GM23248 (cell line): ENCODE measurements around the gene SELENOS. TPM values are rescaled to one million over a fixed set of nuclear protein-coding genes. Genes with fewer than 3 reads are reported as not detected.
"Not testable (repeated sequence)": the region's sequence is repeated elsewhere in the genome, so short reads cannot be mapped to it uniquely, and the experiment has no call there.

Experiments used
- DNase-seq: peaks from one replicate; pipeline ENCODE4 v3.0.0-alpha.2; 2015
- H2AFZ ChIP-seq: fragments of 200-600 bp; sonication (generic); 2 replicates; pipeline ENCODE4 v1.6.1; 2016; ENCODE audit warnings: antibody characterized with exemption
- H3F3A ChIP-seq: fragments of 200-600 bp; sonication (generic); 2 replicates; pipeline ENCODE4 v1.6.1; 2016; ENCODE audit warnings: mild to moderate bottlenecking, antibody characterized with exemption, mixed run types; ENCODE audit not compliant: insufficient read depth
- H3K27ac ChIP-seq: fragments of 200-600 bp; sonication (generic); 2 replicates; pipeline ENCODE4 v1.5.1; 2016; ENCODE audit warnings: mild to moderate bottlenecking
- H3K27me3 ChIP-seq: fragments of 200-600 bp; sonication (generic); replicated peaks from 2 replicates; pipeline ENCODE4 v1.6.1; 2016; ENCODE audit warnings: mild to moderate bottlenecking; ENCODE audit not compliant: insufficient read depth
- H3K36me3 ChIP-seq: fragments of 200-600 bp; sonication (generic); 2 replicates; pipeline ENCODE4 v1.6.1; 2016; ENCODE audit warnings: low read depth, mild to moderate bottlenecking
- H3K4me1 ChIP-seq: fragments of 200-600 bp; sonication (generic); 2 replicates; pipeline ENCODE4 v1.6.1; 2016; ENCODE audit warnings: mild to moderate bottlenecking; ENCODE audit not compliant: insufficient read depth
- H3K4me2 ChIP-seq: fragments of 200-600 bp; sonication (generic); one replicate; pipeline ENCODE4 v1.6.1; 2016; ENCODE audit warnings: mild to moderate bottlenecking; ENCODE audit not compliant: unreplicated experiment
- H3K4me3 ChIP-seq: fragments of 200-600 bp; sonication (generic); 2 replicates; pipeline ENCODE4 v1.5.1; 2016; ENCODE audit warnings: mild to moderate bottlenecking
- H3K79me2 ChIP-seq: fragments of 200-600 bp; sonication (generic); 2 replicates; pipeline ENCODE4 v1.6.1; 2016; ENCODE audit warnings: mild to moderate bottlenecking; ENCODE audit not compliant: insufficient read depth
- H3K9ac ChIP-seq: fragments of 200-600 bp; sonication (generic); 2 replicates; pipeline ENCODE4 v1.6.1; 2016; ENCODE audit warnings: mild to moderate bottlenecking
- H3K9me2 ChIP-seq: fragments of 200-600 bp; sonication (generic); 2 replicates; pipeline ENCODE4 v1.6.1; 2016; ENCODE audit warnings: mixed run types, mild to moderate bottlenecking, moderate library complexity; ENCODE audit not compliant: insufficient read depth
- H3K9me3 ChIP-seq: fragments of 200-600 bp; sonication (generic); one replicate; pipeline ENCODE4 v1.6.1; 2017; ENCODE audit warnings: low read depth
- H4K20me1 ChIP-seq: fragments of 200-600 bp; sonication (generic); 2 replicates; pipeline ENCODE4 v1.6.0; 2016; ENCODE audit not compliant: insufficient read depth
- EZH2 ChIP-seq: fragments of 200-600 bp; sonication (generic); IDR thresholded peaks from 2 replicates; pipeline ENCODE4 v1.6.1; 2018; ENCODE audit warnings: antibody characterized with exemption, mild to moderate bottlenecking; ENCODE audit not compliant: insufficient read depth, poor library complexity, severe bottlenecking
- EZH2phosphoT487 ChIP-seq: fragments of 200-600 bp; sonication (generic); IDR thresholded peaks from 2 replicates; pipeline ENCODE4 v1.6.1; 2018; ENCODE audit warnings: antibody characterized with exemption, moderate library complexity, mild to moderate bottlenecking, low read depth; ENCODE audit not compliant: insufficient read depth
- WGBS, 2 experiments: methylation state at CpG; one replicate each; pipeline ENCODE4 v1.1.6; 2015 to 2017; ENCODE audit warnings: low lambda C conversion rate in 2 of 2, low coverage in 1 of 2; ENCODE audit errors: missing lambda C conversion rate in 2 of 2; 5-methylcytosine and 5-hydroxymethylcytosine counted together
- in situ Hi-C: fragments of 300-500 bp; cut with MboI; formaldehyde crosslinking; loops from 2 replicates; pipeline ENCODE4 v1.15.0; 2020
- polyA plus RNA-seq: library from polyadenylated mRNA; unstranded; fragments of >200 nt; fragmentation: Nextera tagmentation; extraction: Ambion mirVana; gene quantifications from 2 replicates; pipeline ENCODE4 v1.2.1, GENCODE V29; 2016
- total RNA-seq: library from RNA; depleted of rRNA; stranded (reverse); fragments of >200 nt; shearing (Covaris generic); gene quantifications from 2 replicates; pipeline ENCODE4 v1.2.3, GENCODE V29; 2014

The SELENOS gene
- total and polyA plus RNA-seq, 2 experiments from 2014 or later = 98.7 to 142 TPM

DNA sequence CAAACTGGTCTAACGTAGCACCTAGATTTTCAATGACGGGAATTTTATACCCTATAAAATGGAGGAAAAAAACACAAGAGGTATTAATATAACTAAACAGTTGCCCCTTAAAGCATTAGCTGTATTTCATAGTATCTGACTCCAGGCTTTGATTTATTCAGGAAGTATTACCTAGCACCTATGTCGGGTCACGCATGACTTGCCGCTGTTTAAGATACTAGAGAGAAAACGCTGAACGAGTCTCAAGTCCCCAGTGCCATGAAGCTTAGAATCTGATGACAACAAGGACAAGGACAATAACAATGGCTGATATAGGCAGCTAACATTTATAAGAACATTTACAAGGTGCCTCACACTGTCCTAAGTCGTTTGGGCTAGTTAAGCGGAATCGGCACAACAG, 15.8 kb upstream of the SELENOS start:
- Histone ChIP-seq H2AFZ (no peak overlapping the region), H3K9ac (peak overlapping the region; percentile 88), H3K79me2 (peaks cover 64% of the 10 kb centered on the region), H3K4me1 (peaks cover 31% of the 10 kb centered on the region), H3K9me3 (no peaks in the 10 kb centered on the region), H3K4me3 (peak overlapping the region; percentile 92), H3K4me2 (peak overlapping the region; percentile 82), H3K36me3 (peaks cover 20% of the 10 kb centered on the region), H3K27ac (peak overlapping the region; percentile 85), H3F3A (peaks cover 31% of the 10 kb centered on the region), H3K9me2 (no peaks in the 10 kb centered on the region), H3K27me3 (no peaks in the 10 kb centered on the region), H4K20me1 (peaks cover 10% of the 10 kb centered on the region; the same call in 1 of the 2 replicates)
- no peak for TF ChIP-seq EZH2phosphoT487
- no peak for TF ChIP-seq EZH2
- in situ Hi-C loops = no loop called here
- DNase-seq = no peak
- WGBS, 2 experiments = 78 to 79% methylated on average over 10 of the region's 10 CpGs

GRCh38 chr15:101288905-101289513, 11.7 kb upstream of the SELENOS start:
- peaks cover 16% of the 10 kb centered on the region for H3F3A ChIP-seq
- H4K20me1 ChIP-seq = peaks cover 10% of the 10 kb centered on the region; the same call in 1 of the 2 replicates
- no peak overlapping the region for H3K4me2 ChIP-seq
- peaks cover 51% of the 10 kb centered on the region for H3K36me3 ChIP-seq
- no peaks in the 10 kb centered on the region for H3K9me2 ChIP-seq
- peak; percentile 80 for DNase-seq
- H3K9ac ChIP-seq = no peak overlapping the region
- peaks cover 89% of the 10 kb centered on the region for H3K79me2 ChIP-seq
- no peak overlapping the region for H2AFZ ChIP-seq
- TF ChIP-seq EZH2 (no peak), EZH2phosphoT487 (no peak)
- no peak overlapping the region for H3K4me3 ChIP-seq
- H3K27me3 ChIP-seq = no peaks in the 10 kb centered on the region
- no peak overlapping the region for H3K27ac ChIP-seq
- WGBS, 2 experiments = 71 to 77% methylated on average over 8 of the region's 8 CpGs
- peaks cover 14% of the 10 kb centered on the region; the same call in 1 of the 2 replicates for H3K4me1 ChIP-seq
- no peaks in the 10 kb centered on the region for H3K9me3 ChIP-seq
- in situ Hi-C loops = no loop called here

- H2AFZ ChIP-seq, H4K20me1 ChIP-seq, DNase-seq, H3K4me3 ChIP-seq, H3K9me2 ChIP-seq, H3K9me3 ChIP-seq, H3K4me2 ChIP-seq, H3K27me3 ChIP-seq, in situ Hi-C loops, H3K9ac ChIP-seq, H3K4me1 ChIP-seq, H3K27ac ChIP-seq: not testable (repeated sequence)
- H3K36me3 ChIP-seq = peaks cover 59% of the 10 kb centered on the region
- WGBS, 2 experiments = 98 to 99% methylated on average over 6 of the region's 6 CpGs
- 0 out of 2 replicates have a peak, but pooled peaks cover 10% of the 10 kb centered on the region for H3F3A ChIP-seq
- H3K79me2 ChIP-seq = peaks cover 73% of the 10 kb centered on the region
Measured at GRCh38 chr15:101287342-101287741, 10.1 kb upstream of the SELENOS start.

DNA sequence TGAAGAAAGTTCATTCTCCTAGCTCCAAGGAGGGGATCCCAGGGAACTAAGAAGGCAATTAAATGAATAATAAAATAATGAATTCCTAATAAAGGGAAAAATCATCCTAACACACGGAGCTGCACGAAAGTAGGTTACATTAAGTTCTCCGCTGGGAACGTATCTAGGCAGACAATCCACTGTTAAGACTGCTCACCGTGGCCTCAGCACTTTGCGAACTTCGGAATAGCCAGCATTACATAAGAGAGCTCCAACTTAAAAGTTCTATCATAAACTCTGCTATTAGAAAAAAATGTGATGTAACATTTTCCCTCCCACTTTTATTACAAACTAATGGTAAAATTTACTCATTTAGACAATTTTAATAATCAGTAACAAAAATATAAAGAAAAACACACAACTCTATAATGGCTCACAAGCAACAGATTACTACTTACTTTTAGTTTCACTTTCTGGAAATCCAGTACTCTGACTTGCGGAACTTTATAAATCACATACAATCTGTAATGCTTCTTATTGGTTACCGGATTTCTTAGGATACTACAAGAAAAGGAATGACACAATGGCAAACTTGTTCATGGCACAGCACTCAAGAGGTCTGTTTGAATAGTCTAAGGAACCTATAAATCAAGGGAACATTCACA, 9.3 kb upstream of the SELENOS start:
- H3K9me3 ChIP-seq = no peaks in the 10 kb centered on the region
- H3K4me1 ChIP-seq = no peaks in the 10 kb centered on the region
- no peak overlapping the region for H3K4me3 ChIP-seq
- no peak overlapping the region for H3K9ac ChIP-seq
- no peak overlapping the region for H3K4me2 ChIP-seq
- DNase-seq = no peak
- no peak overlapping the region for H3K27ac ChIP-seq
- H3K36me3 ChIP-seq = peaks cover 65% of the 10 kb centered on the region
- no peaks in the 10 kb centered on the region for H3K27me3 ChIP-seq
- H4K20me1 ChIP-seq = 0 out of 2 replicates have a peak, but pooled peaks cover 5% of the 10 kb centered on the region
- in situ Hi-C loops = no loop called here
- H3F3A ChIP-seq = 0 out of 2 replicates have a peak, but pooled peaks cover 17% of the 10 kb centered on the region
- 87 to 88% methylated on average over 9 of the region's 9 CpGs for WGBS, 2 experiments
- no peak overlapping the region for H2AFZ ChIP-seq
- TF ChIP-seq EZH2phosphoT487 (no peak), EZH2 (no peak)
- peaks cover 65% of the 10 kb centered on the region for H3K79me2 ChIP-seq
- no peaks in the 10 kb centered on the region for H3K9me2 ChIP-seq
